ENCODE results near the gene RNF31.

GRCh38 chr14:24179294-24179960, 32.1 kb downstream of the RNF31 start:
- no peak for TF ChIP-seq BACH2 (CRISPR knock-in tag; IDR thresholded peaks at IDR 0.05; ENCODE audit: borderline replicate concordance)
- TF ChIP-seq ZFP30 (CRISPR knock-in tag; IDR thresholded peaks at IDR 0.05) = no peak
